Ishikawa (cell line): ENCODE data around the gene PRRX2.

Source experiments
- CEBPB ChIP-seq: IDR thresholded peaks from 2 replicates; pipeline ENCODE4 v1.6.1; 2012
- CREB1 ChIP-seq: IDR thresholded peaks from 2 replicates; pipeline ENCODE4 v1.6.1; 2012; ENCODE audit warnings: low read depth
- EGR1 ChIP-seq: IDR thresholded peaks from 2 replicates; pipeline ENCODE4 v1.6.1; 2012
- EP300 ChIP-seq: IDR thresholded peaks from 2 replicates; pipeline ENCODE4 v1.6.1; 2012; ENCODE audit warnings: borderline replicate concordance
- FOXM1 ChIP-seq: IDR thresholded peaks from 2 replicates; pipeline ENCODE4 v1.6.1; 2012; ENCODE audit warnings: low read depth, borderline replicate concordance
- MAX ChIP-seq: IDR thresholded peaks from 2 replicates; pipeline ENCODE4 v1.6.1; 2012
- NFIC ChIP-seq: IDR thresholded peaks from 2 replicates; pipeline ENCODE4 v1.6.1; 2012
- RAD21 ChIP-seq: IDR thresholded peaks from 2 replicates; pipeline ENCODE4 v1.6.1; 2012; ENCODE audit warnings: low read depth
- REST ChIP-seq: IDR thresholded peaks from 2 replicates; pipeline ENCODE4 v1.6.1; 2012; ENCODE audit warnings: low read depth, mild to moderate bottlenecking
- TAF1 ChIP-seq: IDR thresholded peaks from 2 replicates; pipeline ENCODE4 v1.6.1; 2012; ENCODE audit warnings: low read depth, mild to moderate bottlenecking
- TCF12 ChIP-seq: IDR thresholded peaks from 2 replicates; pipeline ENCODE4 v1.6.1; 2012; ENCODE audit warnings: low read depth
- TEAD4 ChIP-seq: IDR thresholded peaks from 2 replicates; pipeline ENCODE4 v1.6.1; 2012
- USF1 ChIP-seq: IDR thresholded peaks from 2 replicates; pipeline ENCODE4 v1.6.1; 2012
- YY1 ChIP-seq: IDR thresholded peaks from 2 replicates; pipeline ENCODE4 v1.6.1; 2012; ENCODE audit warnings: low read depth
- ZBTB7A ChIP-seq: IDR thresholded peaks from 2 replicates; pipeline ENCODE4 v1.6.1; 2012; ENCODE audit warnings: low read depth

PRRX2 gene

GRCh38 chr9:129671065-129671464 lies 5.6 kb downstream of the PRRX2 start:
- TF ChIP-seq TEAD4 (no peak), TAF1 (no peak), ZBTB7A (no peak), EP300 (no peak)

GRCh38 chr9:129671519-129671918 lies 6.1 kb downstream of the PRRX2 start:
- no peak for TF ChIP-seq TAF1
- no peak for TF ChIP-seq CREB1
- no peak for TF ChIP-seq USF1
- TF ChIP-seq NFIC = no peak
- no peak for TF ChIP-seq EP300

- TF ChIP-seq USF1 (no peak), NFIC (no peak), REST (no peak), YY1 (no peak), TEAD4 (no peak), EGR1 (no peak), RAD21 (no peak), CREB1 (no peak), MAX (no peak), EP300 (no peak)
These were observed 7.3 kb downstream of the PRRX2 start for GRCh38 chr9:129672702-129673101.

GRCh38 chr9:129673602-129674001 lies 8.2 kb downstream of the PRRX2 start:
- TF ChIP-seq FOXM1 (no peak), MAX (no peak), NFIC (no peak), RAD21 (no peak), REST (no peak), EGR1 (no peak), USF1 (no peak), YY1 (no peak), EP300 (no peak), CREB1 (no peak), ZBTB7A (no peak), TEAD4 (no peak), CEBPB (no peak), TCF12 (no peak), TAF1 (no peak)

- TF ChIP-seq REST (no peak), RAD21 (no peak), EGR1 (no peak), USF1 (no peak), TEAD4 (no peak), EP300 (no peak), MAX (no peak), TCF12 (no peak), ZBTB7A (no peak), CREB1 (no peak), TAF1 (no peak), FOXM1 (no peak), CEBPB (no peak), NFIC (no peak), YY1 (no peak)
These were observed 8.8 kb downstream of the PRRX2 start for GRCh38 chr9:129674229-129674628.
